Upper lobe of right lung (tissue), 1 donor: ENCODE data around the gene ZNF609. TPM values are rescaled to one million over a fixed set of nuclear protein-coding genes. Genes with fewer than 3 reads are reported as not detected.
"Not testable (repeated sequence)": the region's sequence is repeated elsewhere in the genome, so short reads cannot be mapped to it uniquely, and the experiment has no call there.

Experiments used
- ATAC-seq: fragments of 200-7000 bp; cut with Tn5 transposase; one replicate; pipeline ENCODE4 v1.9.1; 2020; ENCODE audit warnings: mild to moderate bottlenecking, moderate library complexity
- DNase-seq: peaks from one replicate; pipeline ENCODE4 v3.0.0-alpha.2; 2020
- H3K27ac ChIP-seq: fragments of 200-600 bp; one replicate; pipeline ENCODE4 v1.8.0; 2022
- H3K27me3 ChIP-seq: fragments of 200-600 bp; one replicate; pipeline ENCODE4 v1.8.0; 2022; ENCODE audit warnings: mild to moderate bottlenecking
- H3K36me3 ChIP-seq: fragments of 200-600 bp; one replicate; pipeline ENCODE4 v1.8.0; 2022
- H3K4me1 ChIP-seq: fragments of 200-600 bp; one replicate; pipeline ENCODE4 v1.8.0; 2022
- H3K4me3 ChIP-seq: fragments of 200-600 bp; one replicate; pipeline ENCODE4 v1.8.0; 2022; ENCODE audit warnings: mild to moderate bottlenecking
- H3K9me3 ChIP-seq: fragments of 200-600 bp; one replicate; pipeline ENCODE4 v1.8.0; 2022
- CTCF ChIP-seq: fragments of 200-600 bp; IDR thresholded peaks from one replicate; pipeline ENCODE4 v1.8.0; 2022; ENCODE audit warnings: antibody characterized with exemption
- intact Hi-C: fragments of 100-400 bp; cut with DNase I; formaldehyde crosslinking; loops from one replicate; pipeline ENCODE4 v1.11.0; 2022
- total RNA-seq: library from RNA; stranded (reverse); fragmentation: NEBNext Ultra II Directional; extraction: Animal tissue kit (Norgen Biotek cat#: 25700); gene quantifications from one replicate; pipeline ENCODE4 v1.2.1, GENCODE V29; 2021
- donor health status: DM: no; HTN: yes; CAD: no; lungs with severe emphysema.

Gene ZNF609
- total RNA-seq, 1 donor from 2014 or later, result 45.4 TPM

GRCh38 chr15:64599226-64599625 lies 138.8 kb downstream of the ZNF609 start:
- TF ChIP-seq CTCF, result no peak
- Histone ChIP-seq H3K36me3 (no peaks in the 10 kb centered on the region), H3K4me3 (no peak overlapping the region), H3K27me3 (no peaks in the 10 kb centered on the region), H3K4me1 (peaks cover 34% of the 10 kb centered on the region), H3K9me3 (no peaks in the 10 kb centered on the region), H3K27ac (no peak overlapping the region)
- intact Hi-C loops, result no loop called here
- no peak for DNase-seq
- no peak for ATAC-seq

GRCh38 chr15:64599716-64600115 lies 139.3 kb downstream of the ZNF609 start:
- ATAC-seq (no peak), DNase-seq (no peak)
- no peak for TF ChIP-seq CTCF
- H3K4me3 ChIP-seq, result no peak overlapping the region
- no peaks in the 10 kb centered on the region for H3K36me3 ChIP-seq
- H3K27me3 ChIP-seq, result no peaks in the 10 kb centered on the region
- intact Hi-C loops, result no loop called here
- no peak overlapping the region for H3K27ac ChIP-seq
- peaks cover 34% of the 10 kb centered on the region for H3K4me1 ChIP-seq
- no peaks in the 10 kb centered on the region for H3K9me3 ChIP-seq

GRCh38 chr15:64600794-64601193 lies 140.4 kb downstream of the ZNF609 start:
- TF ChIP-seq CTCF, result no peak
- H3K4me1 ChIP-seq, result peaks cover 34% of the 10 kb centered on the region
- H3K27me3 ChIP-seq, result no peaks in the 10 kb centered on the region

GRCh38 chr15:64604319-64604718 lies 143.9 kb downstream of the ZNF609 start:
- no peak for ATAC-seq
- intact Hi-C loops, result no loop called here
- H3K9me3 ChIP-seq, result no peaks in the 10 kb centered on the region
- DNase-seq, result no peak
- no peak overlapping the region for H3K4me3 ChIP-seq
- TF ChIP-seq CTCF, result no peak
- no peak overlapping the region for H3K27ac ChIP-seq
- no peaks in the 10 kb centered on the region for H3K36me3 ChIP-seq
- peaks cover 14% of the 10 kb centered on the region for H3K4me1 ChIP-seq
- H3K27me3 ChIP-seq, result no peaks in the 10 kb centered on the region

More at GRCh38 chr15:64600794-64601193, 140.4 kb downstream of the ZNF609 start:
- H3K4me3 ChIP-seq, result no peak overlapping the region
- intact Hi-C loops, result no loop called here
- no peaks in the 10 kb centered on the region for H3K36me3 ChIP-seq
- no peaks in the 10 kb centered on the region for H3K9me3 ChIP-seq
- no peak overlapping the region for H3K27ac ChIP-seq
- DNase-seq (no peak), ATAC-seq (no peak)

DNA sequence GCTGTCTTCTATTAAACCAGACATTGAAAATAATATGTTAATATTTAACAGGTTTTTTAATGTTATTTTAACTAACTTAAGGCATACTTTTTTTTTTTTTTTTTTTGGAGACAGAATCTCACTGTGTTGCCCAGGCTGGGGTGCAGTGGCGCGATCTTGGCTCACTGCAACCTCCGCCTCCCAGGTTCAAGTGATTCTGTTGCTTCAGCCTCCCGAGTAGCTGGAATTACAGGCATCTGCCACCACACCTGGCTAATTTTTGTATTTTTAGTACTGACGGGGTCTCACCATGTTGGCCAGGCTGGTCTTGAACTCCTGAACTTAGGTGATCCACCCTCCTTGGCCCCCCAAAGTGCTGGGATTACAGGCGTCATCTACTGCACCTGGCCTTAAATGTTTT lies 147.0 kb downstream of the ZNF609 start:
- DNase-seq, ATAC-seq, intact Hi-C loops, H3K36me3 ChIP-seq, H3K27ac ChIP-seq, H3K27me3 ChIP-seq, H3K4me3 ChIP-seq, H3K9me3 ChIP-seq: not testable (repeated sequence)
- peaks cover 14% of the 10 kb centered on the region for H3K4me1 ChIP-seq

- no peak overlapping the region for H3K27ac ChIP-seq
These were observed 150.0 kb downstream of the ZNF609 start for GRCh38 chr15:64610257-64610919.

More at GRCh38 chr15:64610257-64610919, 150.0 kb downstream of the ZNF609 start:
- H3K27me3 ChIP-seq, result no peaks in the 10 kb centered on the region
- H3K9me3 ChIP-seq, result no peaks in the 10 kb centered on the region
- no peak overlapping the region for H3K4me3 ChIP-seq
- no peak for TF ChIP-seq CTCF
- intact Hi-C loops, result no loop called here
- no peaks in the 10 kb centered on the region for H3K36me3 ChIP-seq
- peaks cover 14% of the 10 kb centered on the region for H3K4me1 ChIP-seq
- no peak for DNase-seq
- ATAC-seq, result no peak
